ENCODE data around the gene EFCAB13.

The EFCAB13 gene

DNA sequence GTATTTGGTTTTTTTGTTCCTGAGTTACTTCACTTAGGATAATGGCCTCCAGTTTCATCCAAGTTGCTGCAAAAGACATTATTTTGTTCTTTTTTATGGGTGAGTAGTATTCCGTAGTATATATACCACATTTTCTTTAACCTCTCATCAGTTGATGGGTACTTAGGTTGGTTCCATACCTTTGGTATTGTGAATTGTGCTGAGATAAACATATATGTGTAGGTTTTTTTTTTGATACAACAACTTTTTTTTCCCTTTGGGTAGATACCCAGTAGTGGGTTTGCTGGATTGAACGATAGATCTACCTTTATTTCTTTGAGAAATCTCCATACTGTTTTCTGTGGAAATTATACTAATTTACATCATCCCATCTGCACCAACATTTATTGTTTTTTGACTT is 6.8 kb downstream of the EFCAB13 start:
- TF ChIP-seq SIN3A (IDR thresholded peaks at IDR 0.05; ENCODE audit: borderline replicate concordance, insufficient read depth, low read length) (no peak), FOXP2 (optimal IDR thresholded peaks at IDR 0.05; ENCODE audit: borderline replicate concordance, extremely low read depth, extremely low read length, insufficient read depth) (no peak), POLR2AphosphoS5 (IDR thresholded peaks at IDR 0.05; ENCODE audit: low read depth, low read length) (no peak), TAF1 (IDR thresholded peaks at IDR 0.05; ENCODE audit: borderline replicate concordance, insufficient read depth, low read length) (no peak)
- TF ChIP-seq, protein P1, sequence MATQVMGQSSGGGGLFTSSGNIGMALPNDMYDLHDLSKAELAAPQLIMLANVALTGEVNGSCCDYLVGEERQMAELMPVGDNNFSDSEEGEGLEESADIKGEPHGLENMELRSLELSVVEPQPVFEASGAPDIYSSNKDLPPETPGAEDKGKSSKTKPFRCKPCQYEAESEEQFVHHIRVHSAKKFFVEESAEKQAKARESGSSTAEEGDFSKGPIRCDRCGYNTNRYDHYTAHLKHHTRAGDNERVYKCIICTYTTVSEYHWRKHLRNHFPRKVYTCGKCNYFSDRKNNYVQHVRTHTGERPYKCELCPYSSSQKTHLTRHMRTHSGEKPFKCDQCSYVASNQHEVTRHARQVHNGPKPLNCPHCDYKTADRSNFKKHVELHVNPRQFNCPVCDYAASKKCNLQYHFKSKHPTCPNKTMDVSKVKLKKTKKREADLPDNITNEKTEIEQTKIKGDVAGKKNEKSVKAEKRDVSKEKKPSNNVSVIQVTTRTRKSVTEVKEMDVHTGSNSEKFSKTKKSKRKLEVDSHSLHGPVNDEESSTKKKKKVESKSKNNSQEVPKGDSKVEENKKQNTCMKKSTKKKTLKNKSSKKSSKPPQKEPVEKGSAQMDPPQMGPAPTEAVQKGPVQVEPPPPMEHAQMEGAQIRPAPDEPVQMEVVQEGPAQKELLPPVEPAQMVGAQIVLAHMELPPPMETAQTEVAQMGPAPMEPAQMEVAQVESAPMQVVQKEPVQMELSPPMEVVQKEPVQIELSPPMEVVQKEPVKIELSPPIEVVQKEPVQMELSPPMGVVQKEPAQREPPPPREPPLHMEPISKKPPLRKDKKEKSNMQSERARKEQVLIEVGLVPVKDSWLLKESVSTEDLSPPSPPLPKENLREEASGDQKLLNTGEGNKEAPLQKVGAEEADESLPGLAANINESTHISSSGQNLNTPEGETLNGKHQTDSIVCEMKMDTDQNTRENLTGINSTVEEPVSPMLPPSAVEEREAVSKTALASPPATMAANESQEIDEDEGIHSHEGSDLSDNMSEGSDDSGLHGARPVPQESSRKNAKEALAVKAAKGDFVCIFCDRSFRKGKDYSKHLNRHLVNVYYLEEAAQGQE (IDR thresholded peaks at IDR 0.05; ENCODE audit: insufficient read depth in 1 of 2, low read depth in 2 of 2, low read length in 2 of 2): no peak

DNA sequence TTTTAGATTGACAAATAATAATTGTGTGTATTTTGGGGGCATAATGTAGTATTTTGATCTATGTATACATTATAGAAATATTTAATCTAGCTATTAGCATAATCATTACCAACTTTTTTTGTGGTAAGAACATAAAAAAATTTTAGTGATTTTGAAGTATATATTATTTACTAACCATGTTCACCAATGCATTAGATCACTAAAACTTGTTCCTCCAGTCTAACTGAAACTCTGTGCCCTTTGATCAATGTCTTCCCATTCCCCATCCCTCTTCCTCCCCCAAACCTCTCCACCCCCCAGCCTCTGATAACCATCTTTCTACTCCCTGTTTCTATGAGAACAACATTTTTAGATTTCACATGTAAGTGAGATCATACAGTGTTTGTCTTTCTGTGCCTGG is 8.5 kb downstream of the EFCAB13 start:
- TF ChIP-seq SIN3A (IDR thresholded peaks at IDR 0.05; ENCODE audit: borderline replicate concordance, insufficient read depth, low read length) (no peak), POLR2AphosphoS5 (IDR thresholded peaks at IDR 0.05; ENCODE audit: low read depth, low read length) (no peak), TAF1 (IDR thresholded peaks at IDR 0.05; ENCODE audit: borderline replicate concordance, insufficient read depth, low read length) (no peak), FOXP2 (optimal IDR thresholded peaks at IDR 0.05; ENCODE audit: borderline replicate concordance, extremely low read depth, extremely low read length, insufficient read depth) (no peak)
- TF ChIP-seq, protein P1 (IDR thresholded peaks at IDR 0.05; ENCODE audit: insufficient read depth in 1 of 2, low read depth in 2 of 2, low read length in 2 of 2): no peak

DNA sequence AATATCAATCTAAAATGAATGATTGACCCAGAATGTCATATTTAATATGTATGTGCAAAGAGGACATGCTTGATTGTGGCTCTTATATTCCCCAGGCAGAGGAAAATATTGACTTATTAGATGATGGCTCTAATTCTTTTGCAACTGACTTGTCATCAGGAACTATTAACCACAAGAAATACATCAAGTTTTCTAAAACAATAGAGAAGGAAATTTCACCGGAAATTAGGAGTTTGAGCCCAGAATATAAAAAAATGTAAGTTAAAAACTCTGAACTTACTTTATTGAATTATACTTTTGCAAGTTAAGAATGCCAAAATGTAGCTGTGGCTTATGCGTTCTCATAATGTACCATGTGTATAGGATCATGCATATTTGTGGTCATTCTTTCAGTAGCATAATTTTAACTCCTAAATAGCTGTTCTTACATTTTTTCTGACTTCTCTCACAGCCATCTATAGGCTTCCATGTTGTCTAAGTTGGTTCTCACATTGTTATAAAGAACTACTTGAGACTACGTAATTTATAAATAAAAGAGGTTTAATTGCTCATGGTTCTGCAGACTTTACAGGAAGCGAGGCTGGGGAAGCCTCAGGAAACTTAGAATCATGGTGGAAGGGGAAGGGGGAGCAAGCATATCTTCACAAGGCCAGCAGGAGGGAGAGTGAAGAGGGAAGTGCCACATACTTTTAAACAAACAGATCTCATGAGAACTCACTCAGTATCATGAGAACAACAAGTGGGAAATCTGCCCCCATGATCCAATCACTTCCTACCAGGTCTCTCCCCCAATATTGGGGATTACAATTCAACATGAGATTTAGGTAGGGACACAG is 11.6 kb downstream of the EFCAB13 start:
- TF ChIP-seq TAF1 (IDR thresholded peaks at IDR 0.05; ENCODE audit: borderline replicate concordance, insufficient read depth, low read length): no peak

DNA sequence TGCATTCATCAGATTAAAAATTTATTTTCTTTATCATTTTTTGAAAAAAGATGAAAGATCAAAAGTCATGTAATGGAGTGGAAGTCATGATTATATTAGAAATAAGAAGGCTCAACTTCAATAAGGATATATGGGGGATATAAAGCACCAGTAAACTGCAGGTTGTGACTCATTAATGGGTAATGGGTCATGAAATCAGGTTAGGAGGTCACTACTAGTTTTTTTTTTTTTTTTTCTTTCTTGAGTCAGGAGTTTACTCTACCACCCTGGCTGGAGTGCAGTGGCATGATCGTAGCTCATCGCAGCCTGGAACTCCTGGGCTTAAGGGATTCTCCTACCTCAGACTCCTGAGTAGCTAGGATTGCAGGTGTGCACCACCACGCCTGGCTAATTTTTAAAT is 14.3 kb downstream of the EFCAB13 start:
- TF ChIP-seq FOXP2 (optimal IDR thresholded peaks at IDR 0.05; ENCODE audit: borderline replicate concordance, extremely low read depth, extremely low read length, insufficient read depth) (no peak), TAF1 (IDR thresholded peaks at IDR 0.05; ENCODE audit: borderline replicate concordance, insufficient read depth, low read length) (no peak), POLR2AphosphoS5 (IDR thresholded peaks at IDR 0.05; ENCODE audit: low read depth, low read length) (no peak), SIN3A (IDR thresholded peaks at IDR 0.05; ENCODE audit: borderline replicate concordance, insufficient read depth, low read length) (no peak)
- TF ChIP-seq, protein P1 (IDR thresholded peaks at IDR 0.05; ENCODE audit: insufficient read depth in 1 of 2, low read depth in 2 of 2, low read length in 2 of 2): no peak

DNA sequence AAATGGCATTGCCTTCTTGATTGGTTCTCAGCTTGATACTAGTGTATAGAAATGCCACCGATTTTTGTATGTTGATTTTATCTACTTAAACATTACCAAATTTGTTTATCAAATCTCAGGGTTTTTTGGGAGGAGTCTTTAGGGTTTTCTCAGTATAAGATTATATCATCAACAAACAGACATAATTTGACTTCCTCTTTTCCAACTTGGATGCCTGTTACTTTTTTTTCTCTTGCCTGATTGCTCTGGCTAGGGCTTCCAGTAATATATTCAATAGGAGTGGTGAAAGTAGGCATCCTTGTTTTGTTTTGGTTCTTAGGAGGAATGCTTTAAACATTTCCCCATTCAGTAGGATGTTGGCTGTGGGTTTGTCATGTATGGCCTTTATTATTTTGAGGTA is 29.1 kb downstream of the EFCAB13 start:
- TF ChIP-seq SIN3A (IDR thresholded peaks at IDR 0.05; ENCODE audit: borderline replicate concordance, insufficient read depth, low read length): no peak
- TF ChIP-seq TAF1 (IDR thresholded peaks at IDR 0.05; ENCODE audit: borderline replicate concordance, insufficient read depth, low read length): no peak
- no peak for TF ChIP-seq POLR2AphosphoS5 (IDR thresholded peaks at IDR 0.05; ENCODE audit: low read depth, low read length)
- TF ChIP-seq, protein P1 (IDR thresholded peaks at IDR 0.05; ENCODE audit: insufficient read depth in 1 of 2, low read depth in 2 of 2, low read length in 2 of 2): no peak
- TF ChIP-seq FOXP2 (optimal IDR thresholded peaks at IDR 0.05; ENCODE audit: borderline replicate concordance, extremely low read depth, extremely low read length, insufficient read depth): no peak

All from PFSK-1 (cell line).